ENCODE measurements around the gene SRP54. TPM values are rescaled to one million over a fixed set of nuclear protein-coding genes. Genes with fewer than 3 reads are reported as not detected.
"Not testable (repeated sequence)": the region's sequence is repeated elsewhere in the genome, so short reads cannot be mapped to it uniquely, and the experiment has no call there.

SRP54 gene
- total RNA-seq, 1 experiment from 2014 or later = 91.8 TPM

DNA sequence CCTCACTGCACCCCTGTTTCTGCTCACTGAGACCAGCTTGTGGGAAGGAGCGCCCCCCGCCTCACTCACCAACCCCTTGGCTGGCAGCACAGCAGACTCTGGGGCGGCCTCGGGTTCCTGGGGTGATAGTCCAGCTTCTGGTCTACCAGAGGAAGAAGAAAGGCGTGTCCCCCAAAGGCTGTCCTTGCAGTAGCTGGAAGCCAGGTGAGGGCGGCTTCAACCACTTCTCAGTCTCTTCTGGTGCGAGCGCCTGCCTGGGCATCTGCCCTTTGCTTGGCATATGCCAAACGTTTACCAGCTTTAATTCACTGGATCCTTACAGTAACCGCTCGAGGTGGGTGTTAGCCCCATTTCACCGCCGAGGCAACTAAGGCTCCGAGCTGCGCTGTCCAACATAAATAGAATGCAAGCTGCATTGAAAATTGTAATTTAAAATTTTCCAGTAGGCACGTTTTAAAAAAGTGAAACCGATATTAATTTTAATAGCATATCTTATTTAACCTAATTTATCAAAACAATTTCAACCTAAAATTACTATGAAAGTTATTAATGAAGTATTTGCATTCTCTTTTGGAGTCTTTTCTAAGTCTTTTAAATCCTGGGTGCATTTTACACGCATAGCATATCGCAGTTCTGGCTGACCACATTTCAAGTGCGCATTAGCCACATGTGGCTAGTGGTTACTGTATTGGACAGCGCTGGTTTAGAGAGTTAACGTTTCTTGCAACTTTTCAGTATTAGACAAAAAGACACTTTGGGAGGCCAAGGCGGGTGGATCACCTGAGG, 64.2 kb downstream of the SRP54 start:
- DNase-seq (ENCODE audit: low spot score) = peak; percentile 27

DNA sequence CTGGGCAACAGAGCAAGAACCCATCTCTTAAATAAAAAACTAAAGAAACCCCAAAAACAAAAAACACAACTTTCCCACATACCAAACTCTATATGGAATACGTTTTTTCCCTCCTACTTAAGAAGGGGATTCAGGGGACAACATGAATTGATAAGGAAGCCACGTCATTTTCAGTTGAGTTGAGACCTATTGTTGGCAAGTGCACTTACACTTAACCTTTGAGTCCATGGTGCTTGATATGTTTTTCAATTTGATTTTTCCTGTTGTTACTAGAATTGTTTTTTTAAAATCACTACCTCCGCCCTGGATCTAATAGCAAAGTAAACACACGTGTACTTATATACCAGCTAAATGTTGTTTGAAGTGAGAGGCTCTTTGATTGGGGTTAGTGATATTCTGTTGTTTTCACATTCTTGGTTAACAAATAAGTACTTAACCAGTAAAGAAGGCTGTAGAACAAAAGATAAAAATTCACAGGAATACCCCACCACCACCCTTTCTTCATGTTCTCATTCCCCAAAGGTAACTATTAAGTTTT, 65.3 kb downstream of the SRP54 start:
- no peak for DNase-seq (ENCODE audit: low spot score)

DNA sequence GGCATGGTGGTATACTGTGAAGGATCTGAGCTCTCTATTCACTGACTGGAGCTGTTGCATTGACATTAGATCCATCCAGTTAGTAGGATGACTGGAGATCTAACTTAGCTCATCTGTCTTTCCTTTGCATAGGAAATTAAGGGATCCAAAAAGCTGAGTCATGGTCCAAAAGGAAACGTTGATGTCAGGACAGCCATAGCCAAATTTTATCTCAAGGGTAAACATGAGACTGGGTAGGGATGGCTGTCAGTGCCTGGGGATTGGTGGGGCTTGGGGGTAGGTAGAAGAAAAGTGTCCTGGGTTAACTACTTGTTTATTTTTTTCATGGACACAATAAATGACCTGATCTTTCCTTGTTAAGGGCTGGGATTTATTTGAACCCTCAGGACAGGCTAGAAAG, 67.9 kb downstream of the SRP54 start:
- peak; percentile 40 for DNase-seq (ENCODE audit: low spot score)

DNA sequence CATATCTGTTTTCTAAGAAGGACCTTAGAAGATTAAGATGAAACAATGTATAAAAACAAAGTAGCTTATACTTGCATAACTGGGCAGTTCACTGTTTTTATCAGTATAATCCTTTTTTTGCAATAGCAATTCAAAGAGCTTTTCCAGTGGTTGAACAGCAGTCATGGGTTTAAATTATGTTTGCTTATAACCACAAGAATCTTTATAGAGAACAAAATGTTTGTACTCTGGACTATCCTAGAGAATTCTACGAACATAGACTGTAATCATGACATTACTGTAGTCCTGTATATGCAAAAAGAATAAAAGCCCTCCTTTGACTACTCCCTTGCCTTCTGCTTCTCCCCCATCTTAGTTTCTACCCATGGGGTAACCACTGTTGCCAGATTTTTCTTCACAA, 69.0 kb downstream of the SRP54 start:
- DNase-seq (ENCODE audit: low spot score) = peak; percentile 36

DNA sequence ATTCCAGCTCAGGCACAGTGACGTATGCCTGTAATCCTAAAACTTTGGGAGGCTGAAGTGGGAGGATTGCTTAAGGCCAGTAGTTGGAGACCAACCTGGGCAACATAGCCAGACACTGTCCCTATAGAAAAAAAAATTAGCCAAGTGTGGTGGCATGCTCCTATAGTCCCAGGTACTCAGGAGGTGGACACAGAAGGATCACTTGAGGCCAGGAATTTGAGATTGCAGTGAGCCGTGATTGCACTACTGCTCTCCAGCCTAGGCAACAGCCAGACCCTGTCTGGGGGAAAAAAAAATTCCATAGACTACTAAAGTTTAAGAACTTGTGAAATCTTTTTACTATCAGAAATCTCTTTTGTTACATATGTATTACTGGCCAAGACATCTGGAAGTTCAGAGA, 69.8 kb downstream of the SRP54 start:
- no peak for DNase-seq (ENCODE audit: low spot score)

DNA sequence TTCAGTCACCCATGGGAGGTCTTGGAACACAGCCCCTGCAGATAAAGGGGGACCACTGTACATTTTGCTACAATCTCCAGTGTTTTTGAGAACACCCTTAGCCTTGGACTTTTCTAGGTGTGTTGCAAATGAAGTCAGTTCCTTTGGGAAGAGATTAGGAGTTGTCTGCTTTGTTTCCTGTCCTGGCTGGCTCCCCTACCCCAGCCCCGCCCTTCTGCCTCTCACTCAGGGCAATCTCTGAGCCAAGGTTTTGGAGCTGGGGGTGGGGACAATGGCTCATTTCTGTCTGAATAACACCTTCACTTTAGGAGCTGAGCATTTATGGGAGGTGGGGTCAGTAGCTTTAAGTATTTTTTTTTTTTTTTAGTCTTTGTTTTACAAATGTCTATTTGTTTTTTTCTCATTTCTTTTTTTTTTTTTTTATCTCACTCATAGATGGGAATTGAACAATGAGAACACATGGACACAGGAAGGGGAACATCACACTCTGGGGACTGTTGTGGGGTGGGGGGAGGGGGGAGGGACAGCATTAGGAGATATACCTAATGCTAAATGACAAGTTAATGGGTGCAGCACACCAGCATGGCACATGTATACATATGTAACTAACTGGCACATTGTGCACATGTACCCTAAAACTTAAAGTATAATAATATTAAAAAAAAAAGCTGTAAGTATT, 78.5 kb downstream of the SRP54 start:
- DNase-seq (ENCODE audit: low spot score) = not testable (repeated sequence)

DNA sequence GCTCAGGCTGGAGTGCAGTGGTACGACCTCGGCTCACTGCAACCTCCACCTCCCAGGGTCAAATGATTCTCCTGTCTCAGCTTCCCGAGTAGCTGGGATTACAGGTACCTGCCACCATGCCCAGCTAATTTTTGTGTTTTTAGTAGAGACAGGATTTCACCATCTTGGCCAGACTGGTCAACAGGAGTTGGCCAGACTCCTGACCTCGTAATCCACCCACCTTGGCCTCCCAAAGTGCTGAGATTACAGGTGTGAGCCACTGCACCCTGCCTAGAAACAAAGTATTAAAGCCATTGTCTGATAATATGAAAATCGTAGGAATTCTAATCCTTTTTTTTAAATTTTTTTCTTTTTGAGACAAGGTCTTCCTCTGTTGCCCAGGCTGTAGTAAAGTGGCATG, 82.9 kb downstream of the SRP54 start:
- not testable (repeated sequence) for DNase-seq (ENCODE audit: low spot score)

DNA sequence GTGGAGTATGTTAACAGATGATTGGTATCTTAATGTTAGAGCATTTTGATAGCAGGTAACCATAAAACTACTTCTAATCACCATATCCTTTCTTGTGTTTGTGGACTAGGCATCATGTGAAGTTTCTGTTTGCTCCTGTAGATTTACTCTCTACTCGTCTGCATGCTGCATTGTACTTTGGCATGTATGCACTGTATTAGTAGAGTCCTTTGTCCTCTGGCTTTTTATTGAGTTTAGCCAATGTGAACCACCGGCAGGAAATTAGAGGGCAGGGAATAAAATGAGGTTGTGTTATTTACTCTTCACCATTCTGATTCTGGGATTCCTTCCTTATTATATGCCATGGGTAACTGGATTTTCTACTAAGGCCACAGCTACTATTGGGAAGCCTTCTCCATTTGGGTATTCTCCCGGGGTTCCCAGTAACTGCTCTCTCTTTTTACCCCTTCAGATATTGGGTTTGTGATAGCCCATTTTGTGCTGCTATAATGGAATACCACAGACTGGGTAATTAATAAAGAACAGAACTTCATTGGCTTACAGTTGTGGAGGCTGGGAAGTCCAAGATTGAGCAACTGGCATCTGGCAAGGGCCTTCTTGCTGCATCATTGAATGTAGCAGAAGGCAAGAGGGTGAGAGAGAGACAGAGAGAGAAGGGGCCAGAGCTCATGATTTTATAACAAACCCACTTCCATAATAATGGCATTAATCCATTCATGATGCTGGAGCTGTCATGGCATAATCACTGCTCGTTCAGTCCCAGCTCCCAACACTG, 85.6 kb downstream of the SRP54 start:
- DNase-seq (ENCODE audit: low spot score) = no peak

DNA sequence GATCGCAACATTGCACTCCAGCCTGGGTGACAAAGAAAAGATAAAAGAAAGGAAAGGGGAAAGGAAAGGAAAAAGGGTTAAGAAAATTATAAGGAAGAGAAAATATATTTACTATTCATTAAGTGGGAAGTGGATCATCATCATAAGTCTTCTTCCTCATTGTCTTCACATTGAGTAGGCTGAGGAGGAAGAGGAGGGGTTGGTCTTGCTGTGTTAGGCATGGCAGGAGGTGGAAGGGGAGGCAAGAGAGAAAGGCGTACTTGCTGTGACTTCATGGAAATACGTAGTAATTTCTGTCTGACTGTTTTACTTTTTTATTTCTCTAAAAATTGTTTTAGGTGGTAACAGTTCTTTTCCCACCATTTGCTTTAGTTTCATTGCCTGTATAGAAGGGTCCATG, 89.4 kb downstream of the SRP54 start:
- no peak for DNase-seq (ENCODE audit: low spot score)

DNA sequence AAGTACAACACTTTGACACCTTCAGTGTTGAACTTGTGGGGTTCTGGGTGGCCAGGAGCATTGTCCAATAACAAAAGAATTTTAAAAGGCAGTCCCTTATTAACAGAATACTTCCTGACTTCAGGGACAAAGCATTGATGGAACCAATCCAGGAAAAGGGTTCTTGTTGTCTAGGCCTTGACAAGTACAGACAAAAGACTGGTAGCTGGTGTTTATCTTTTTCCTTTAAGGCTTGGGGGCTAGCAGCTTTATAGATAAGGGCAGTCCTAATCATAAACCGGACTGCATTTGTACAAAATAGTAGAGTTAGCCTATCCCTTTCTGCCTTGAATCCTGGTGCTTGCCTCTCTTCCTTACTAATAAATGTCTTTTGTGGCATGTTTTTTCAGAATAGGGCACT, 90.7 kb downstream of the SRP54 start:
- no peak for DNase-seq (ENCODE audit: low spot score)

DNA sequence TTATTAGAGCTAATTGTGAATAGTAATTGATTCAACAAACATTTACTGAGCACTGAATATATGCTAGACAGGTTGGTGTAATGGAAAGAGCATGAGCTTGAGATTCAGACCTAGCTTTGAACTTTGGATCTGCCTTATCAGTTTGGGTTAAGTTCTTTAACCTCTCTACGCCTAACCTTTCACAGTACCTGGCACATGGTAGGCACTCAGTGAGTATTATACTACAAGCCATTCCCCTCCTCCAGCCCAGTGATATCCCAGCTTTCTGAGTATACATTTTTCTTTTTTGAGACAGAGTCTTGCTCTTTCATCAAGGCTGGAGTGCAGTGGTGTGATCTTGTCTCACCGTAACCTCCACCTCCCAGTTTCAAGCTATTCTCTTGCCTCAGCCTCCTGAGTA, 95.3 kb downstream of the SRP54 start:
- no peak for DNase-seq (ENCODE audit: low spot score)

Other genes starting within 250 kb of the SRP54 start
- gene BAZ1A, start 107.6 kb upstream of the SRP54 start, total RNA-seq (2014; rRNA removed; shearing (Covaris generic)) = 27.9 and 34.2 TPM in 2 replicates
- gene FAM177A1, start 63.3 kb downstream of the SRP54 start, total RNA-seq (2014; rRNA removed; shearing (Covaris generic)) = 21.4 and 30.7 TPM in 2 replicates
- gene PPP2R3C, start 139.0 kb downstream of the SRP54 start, total RNA-seq (2014; rRNA removed; shearing (Covaris generic)) = 21.2 and 27.9 TPM in 2 replicates
- 26.4 and 31.5 TPM in 2 replicates for gene PRORP, start 139.6 kb downstream of the SRP54 start, total RNA-seq (2014; rRNA removed; shearing (Covaris generic))